Measurements from ENCODE around the gene PTPRN2.

GRCh38 chr7:157622000-157622399 is 965.6 kb downstream of the PTPRN2 start:
- TF ChIP-seq CTCF (IDR thresholded peaks at IDR 0.05) (no peak), POLR2A (IDR thresholded peaks at IDR 0.05) (no peak), EP300 (IDR thresholded peaks at IDR 0.05) (no peak)
